ENCODE data around the gene HBS1L.

HBS1L gene

GRCh38 chr6:135013211-135013610 is 41.4 kb downstream of the HBS1L start:
- Histone ChIP-seq H3K27me3 (replicated peaks; ENCODE audit: control insufficient read depth, insufficient read depth, low read length) (no peaks in the 10 kb centered on the region), H3K9me3 (ENCODE audit: control insufficient read depth, low read length) (no peaks in the 10 kb centered on the region), H3K36me3 (ENCODE audit: control insufficient read depth, insufficient read depth, low read length, severe bottlenecking) (no peaks in the 10 kb centered on the region), H3K9ac (ENCODE audit: low read length) (no peak overlapping the region), H3K4me1 (ENCODE audit: control insufficient read depth, insufficient read depth, low read length) (peaks cover 11% of the 10 kb centered on the region), H3K4me3 (ENCODE audit: low read length) (no peak overlapping the region)
- DNase-seq (ENCODE audit: low read depth): no peak

- peaks cover 11% of the 10 kb centered on the region for H3K4me1 ChIP-seq (ENCODE audit: control insufficient read depth, insufficient read depth, low read length)
- no peaks in the 10 kb centered on the region for H3K9me3 ChIP-seq (ENCODE audit: control insufficient read depth, low read length)
- no peaks in the 10 kb centered on the region for H3K27me3 ChIP-seq (replicated peaks; ENCODE audit: control insufficient read depth, insufficient read depth, low read length)
- no peaks in the 10 kb centered on the region for H3K36me3 ChIP-seq (ENCODE audit: control insufficient read depth, insufficient read depth, low read length, severe bottlenecking)
- DNase-seq (ENCODE audit: low read depth): peak; percentile 70
- H3K9ac ChIP-seq (ENCODE audit: low read length): no peak overlapping the region
- H3K4me3 ChIP-seq (ENCODE audit: low read length): no peak overlapping the region
These were observed 41.9 kb downstream of the HBS1L start for GRCh38 chr6:135012764-135013163.

GRCh38 chr6:135012349-135012748 is 42.3 kb downstream of the HBS1L start:
- H3K9me3 ChIP-seq (ENCODE audit: control insufficient read depth, low read length): no peaks in the 10 kb centered on the region
- no peaks in the 10 kb centered on the region for H3K36me3 ChIP-seq (ENCODE audit: control insufficient read depth, insufficient read depth, low read length, severe bottlenecking)
- DNase-seq (ENCODE audit: low read depth): no peak
- no peak overlapping the region for H3K4me3 ChIP-seq (ENCODE audit: low read length)
- H3K27me3 ChIP-seq (replicated peaks; ENCODE audit: control insufficient read depth, insufficient read depth, low read length): no peaks in the 10 kb centered on the region
- H3K9ac ChIP-seq (ENCODE audit: low read length): no peak overlapping the region
- peaks cover 11% of the 10 kb centered on the region for H3K4me1 ChIP-seq (ENCODE audit: control insufficient read depth, insufficient read depth, low read length)

GRCh38 chr6:135008941-135009290 is 45.7 kb downstream of the HBS1L start:
- no peak overlapping the region for H3K4me3 ChIP-seq (ENCODE audit: low read length)
- DNase-seq (ENCODE audit: low read depth): no peak

GRCh38 chr6:135008072-135008940 is 46.3 kb downstream of the HBS1L start:
- no peak for DNase-seq (ENCODE audit: low read depth)

More at GRCh38 chr6:135008941-135009290, 45.7 kb downstream of the HBS1L start:
- Histone ChIP-seq H3K36me3 (ENCODE audit: control insufficient read depth, insufficient read depth, low read length, severe bottlenecking) (no peaks in the 10 kb centered on the region), H3K27me3 (replicated peaks; ENCODE audit: control insufficient read depth, insufficient read depth, low read length) (no peaks in the 10 kb centered on the region), H3K4me1 (ENCODE audit: control insufficient read depth, insufficient read depth, low read length) (peaks cover 11% of the 10 kb centered on the region), H3K9me3 (ENCODE audit: control insufficient read depth, low read length) (no peaks in the 10 kb centered on the region), H3K9ac (ENCODE audit: low read length) (no peak overlapping the region)

GRCh38 chr6:135006386-135006914 is 48.2 kb downstream of the HBS1L start:
- H3K36me3 ChIP-seq (ENCODE audit: control insufficient read depth, insufficient read depth, low read length, severe bottlenecking): no peaks in the 10 kb centered on the region
- H3K9ac ChIP-seq (ENCODE audit: low read length): no peak overlapping the region
- no peaks in the 10 kb centered on the region for H3K9me3 ChIP-seq (ENCODE audit: control insufficient read depth, low read length)
- H3K4me1 ChIP-seq (ENCODE audit: control insufficient read depth, insufficient read depth, low read length): no peaks in the 10 kb centered on the region
- H3K4me3 ChIP-seq (ENCODE audit: low read length): no peak overlapping the region
- no peak for DNase-seq (ENCODE audit: low read depth)
- no peaks in the 10 kb centered on the region for H3K27me3 ChIP-seq (replicated peaks; ENCODE audit: control insufficient read depth, insufficient read depth, low read length)

More at GRCh38 chr6:135008072-135008940, 46.3 kb downstream of the HBS1L start:
- Histone ChIP-seq H3K9me3 (ENCODE audit: control insufficient read depth, low read length) (no peaks in the 10 kb centered on the region), H3K4me3 (ENCODE audit: low read length) (no peak overlapping the region), H3K27me3 (replicated peaks; ENCODE audit: control insufficient read depth, insufficient read depth, low read length) (no peaks in the 10 kb centered on the region), H3K4me1 (ENCODE audit: control insufficient read depth, insufficient read depth, low read length) (peaks cover 11% of the 10 kb centered on the region), H3K36me3 (ENCODE audit: control insufficient read depth, insufficient read depth, low read length, severe bottlenecking) (no peaks in the 10 kb centered on the region), H3K9ac (ENCODE audit: low read length) (no peak overlapping the region)

- Histone ChIP-seq H3K4me1 (ENCODE audit: control insufficient read depth, insufficient read depth, low read length) (no peaks in the 10 kb centered on the region), H3K9ac (ENCODE audit: low read length) (no peak overlapping the region), H3K4me3 (ENCODE audit: low read length) (no peak overlapping the region), H3K9me3 (ENCODE audit: control insufficient read depth, low read length) (no peaks in the 10 kb centered on the region), H3K36me3 (ENCODE audit: control insufficient read depth, insufficient read depth, low read length, severe bottlenecking) (peaks cover 8% of the 10 kb centered on the region), H3K27me3 (replicated peaks; ENCODE audit: control insufficient read depth, insufficient read depth, low read length) (no peaks in the 10 kb centered on the region)
- no peak for DNase-seq (ENCODE audit: low read depth)
These were observed 50.2 kb downstream of the HBS1L start for GRCh38 chr6:135004399-135004798.

GRCh38 chr6:135002974-135003703 is 51.5 kb downstream of the HBS1L start:
- no peak overlapping the region for H3K9ac ChIP-seq (ENCODE audit: low read length)
- no peak overlapping the region for H3K4me3 ChIP-seq (ENCODE audit: low read length)
- H3K27me3 ChIP-seq (replicated peaks; ENCODE audit: control insufficient read depth, insufficient read depth, low read length): no peaks in the 10 kb centered on the region
- no peaks in the 10 kb centered on the region for H3K4me1 ChIP-seq (ENCODE audit: control insufficient read depth, insufficient read depth, low read length)
- H3K9me3 ChIP-seq (ENCODE audit: control insufficient read depth, low read length): no peaks in the 10 kb centered on the region
- H3K36me3 ChIP-seq (ENCODE audit: control insufficient read depth, insufficient read depth, low read length, severe bottlenecking): peaks cover 8% of the 10 kb centered on the region
- DNase-seq (ENCODE audit: low read depth): no peak

- H3K4me1 ChIP-seq (ENCODE audit: control insufficient read depth, insufficient read depth, low read length): no peaks in the 10 kb centered on the region
- no peak overlapping the region for H3K4me3 ChIP-seq (ENCODE audit: low read length)
- no peaks in the 10 kb centered on the region for H3K9me3 ChIP-seq (ENCODE audit: control insufficient read depth, low read length)
- peak; percentile 67 for DNase-seq (ENCODE audit: low read depth)
- H3K36me3 ChIP-seq (ENCODE audit: control insufficient read depth, insufficient read depth, low read length, severe bottlenecking): peaks cover 10% of the 10 kb centered on the region
- no peak overlapping the region for H3K9ac ChIP-seq (ENCODE audit: low read length)
- H3K27me3 ChIP-seq (replicated peaks; ENCODE audit: control insufficient read depth, insufficient read depth, low read length): no peaks in the 10 kb centered on the region
These were observed 52.3 kb downstream of the HBS1L start for GRCh38 chr6:135002229-135002844.

- Histone ChIP-seq H3K36me3 (ENCODE audit: control insufficient read depth, insufficient read depth, low read length, severe bottlenecking) (peaks cover 28% of the 10 kb centered on the region), H3K4me1 (ENCODE audit: control insufficient read depth, insufficient read depth, low read length) (no peaks in the 10 kb centered on the region), H3K27me3 (replicated peaks; ENCODE audit: control insufficient read depth, insufficient read depth, low read length) (no peaks in the 10 kb centered on the region), H3K4me3 (ENCODE audit: low read length) (no peak overlapping the region), H3K9ac (ENCODE audit: low read length) (no peak overlapping the region), H3K9me3 (ENCODE audit: control insufficient read depth, low read length) (no peaks in the 10 kb centered on the region)
- no peak for DNase-seq (ENCODE audit: low read depth)
These were observed 55.5 kb downstream of the HBS1L start for GRCh38 chr6:134999107-134999506.

Measured in adipocyte (in vitro differentiated cells).